NOMO-1 treated with dmso at 0.1 percent for 144 hours (cell line): ENCODE data around the gene TFCP2.
"Not testable (repeated sequence)": the region's sequence is repeated elsewhere in the genome, so short reads cannot be mapped to it uniquely, and the experiment has no call there.

Experiments used
- DNase-seq: peaks from one replicate; lab custom pipeline; 2025; ENCODE audit not compliant: unreplicated experiment; lab: John Stamatoyannopoulos, UW

The TFCP2 gene

DNA sequence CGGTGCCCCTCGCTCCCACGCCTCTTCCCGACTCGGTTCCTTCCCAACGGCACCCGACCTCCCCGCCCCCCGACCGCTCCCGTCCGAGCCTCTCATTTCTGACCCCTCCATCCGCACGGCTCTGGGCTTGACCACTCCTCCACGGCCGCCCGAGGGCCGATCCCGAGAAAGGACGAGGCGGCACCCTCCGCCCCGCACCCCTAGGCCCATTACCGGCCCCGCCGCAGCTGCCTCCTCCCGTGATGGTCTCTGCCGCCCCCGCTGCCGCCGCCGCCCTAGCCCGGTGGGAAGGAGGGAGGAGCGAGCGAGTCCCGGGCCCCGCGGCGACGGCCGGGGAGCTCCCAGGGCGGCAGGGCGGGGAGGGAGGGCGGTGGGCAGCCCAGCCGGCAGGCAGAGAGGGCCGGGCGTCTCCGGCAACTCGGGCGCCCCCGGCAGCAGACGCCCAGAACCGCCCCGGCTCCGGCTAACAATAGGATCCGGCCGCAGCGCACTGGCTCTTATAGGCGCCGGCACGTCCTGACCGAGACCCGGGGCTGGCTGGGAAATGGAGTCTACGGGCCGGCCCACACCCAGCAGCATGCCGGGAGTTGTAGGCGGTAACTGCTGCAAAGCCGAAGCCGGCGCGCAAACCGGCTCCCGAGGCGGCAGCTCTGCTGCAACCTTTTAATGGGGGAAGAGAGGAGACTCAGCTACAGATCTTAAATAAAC lies 89.7 kb downstream of the TFCP2 start, which contains the start of gene CSRNP2:
TSS of gene CSRNP2 (minus strand) at position 471 of the 708 bp plus-strand sequence. CDS start 7,035 bp downstream, outside the sequence.
- DNase-seq, result peak; percentile 96

DNA sequence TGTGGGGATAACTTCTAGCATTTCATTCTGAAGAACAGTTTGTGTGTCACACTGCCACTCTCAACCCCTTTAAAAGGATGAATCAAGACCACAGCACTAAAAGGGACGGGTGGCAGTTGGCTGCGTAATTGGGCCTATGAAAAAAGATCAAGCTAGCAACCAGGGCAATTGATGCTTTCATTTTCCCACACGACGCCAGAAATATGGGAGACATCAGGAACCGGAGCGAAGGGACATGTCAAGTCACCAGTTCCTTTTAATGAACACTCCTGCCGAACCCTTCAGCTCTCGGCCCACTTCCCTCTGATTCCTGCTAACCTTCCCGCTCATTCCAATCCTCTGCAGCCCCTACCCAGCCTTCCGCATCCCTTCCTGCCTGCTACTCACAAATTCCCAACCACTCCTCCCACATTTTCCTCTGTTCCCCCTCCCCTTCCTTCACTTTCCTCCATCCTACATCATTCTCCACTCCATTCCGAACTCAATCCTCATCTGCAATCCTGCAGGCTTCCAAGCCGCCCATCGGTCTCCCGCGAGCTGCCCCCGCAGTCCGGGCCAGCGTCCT lies 90.3 kb downstream of the TFCP2 start:
- DNase-seq, result no peak

DNA sequence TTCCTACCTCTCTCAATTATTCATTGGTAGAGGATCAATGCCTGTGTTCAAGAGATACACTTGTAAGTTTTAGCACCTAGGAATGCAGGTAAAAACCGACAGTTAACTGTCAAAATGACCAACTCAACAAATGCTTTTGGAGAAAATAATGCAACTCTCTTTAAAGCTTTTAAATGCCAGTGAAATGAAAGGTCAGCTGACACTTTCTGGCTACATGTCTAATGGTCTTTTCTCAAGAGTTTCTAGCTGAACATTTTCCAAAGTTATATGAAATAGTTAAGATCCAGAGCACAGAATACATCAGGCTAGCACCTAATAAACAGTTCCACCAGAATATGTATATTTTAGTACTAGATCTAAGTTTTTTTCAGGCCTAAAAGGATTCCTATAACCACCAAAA lies 91.5 kb downstream of the TFCP2 start:
- no peak for DNase-seq

DNA sequence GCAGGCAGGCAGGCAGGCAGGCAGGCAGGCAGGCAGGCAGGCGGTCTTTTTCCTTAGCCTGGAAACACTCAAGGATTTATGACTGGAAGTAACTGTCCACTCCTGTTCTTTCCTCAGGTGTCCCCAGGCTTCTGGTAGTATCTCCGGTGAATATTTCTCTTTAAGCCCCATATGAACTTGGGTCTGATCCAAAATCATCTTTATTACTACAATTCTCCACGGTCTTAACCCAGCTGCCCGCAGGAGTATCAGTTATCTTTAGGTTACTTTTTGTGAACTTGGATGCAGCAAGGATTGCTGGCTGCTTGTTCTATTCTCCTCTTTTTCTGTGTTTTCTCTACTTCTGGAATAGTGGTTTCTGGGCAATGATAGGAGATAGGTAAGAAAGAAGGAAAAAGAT lies 92.8 kb downstream of the TFCP2 start:
- no peak for DNase-seq

DNA sequence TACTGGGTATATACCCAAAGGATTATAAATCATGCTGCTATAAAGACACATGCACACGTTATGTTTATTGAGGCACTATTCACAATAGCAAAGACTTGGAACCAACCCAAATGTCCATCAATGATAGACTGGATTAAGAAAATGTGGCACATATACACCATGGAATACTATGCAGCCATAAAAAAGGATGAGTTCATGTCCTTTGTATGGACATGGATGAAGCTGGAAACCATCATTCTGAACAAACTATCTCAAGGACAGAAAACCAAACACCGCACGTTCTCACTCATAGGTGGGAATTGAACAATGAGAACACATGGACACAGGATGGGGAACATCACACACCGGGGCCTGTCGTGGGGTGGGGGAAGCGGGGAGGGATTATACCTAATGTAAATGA lies 94.1 kb downstream of the TFCP2 start:
- DNase-seq, result not testable (repeated sequence)

DNA sequence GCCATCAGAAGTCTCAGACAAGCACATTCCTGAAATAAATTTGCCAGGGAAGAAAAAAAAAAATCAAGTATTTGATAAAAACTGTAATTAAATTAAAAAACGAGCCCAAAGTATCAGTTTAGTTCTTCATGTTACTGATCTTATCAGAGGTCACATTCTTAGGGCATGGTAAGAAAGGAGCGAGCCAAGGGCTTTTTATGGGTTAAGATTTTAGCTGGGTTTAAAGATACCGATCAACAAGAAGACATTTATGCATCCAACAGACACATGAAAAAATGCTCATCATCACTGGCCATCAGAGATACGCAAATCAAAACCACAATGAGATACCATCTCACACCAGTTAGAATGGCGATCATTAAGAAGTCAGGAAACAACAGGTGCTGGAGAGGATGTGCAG lies 94.6 kb downstream of the TFCP2 start:
- DNase-seq, result not testable (repeated sequence)

GRCh38 chr12:51077930-51078329 lies 95.0 kb downstream of the TFCP2 start:
- DNase-seq, result no peak

- no peak for DNase-seq
These were observed 96.6 kb downstream of the TFCP2 start for GRCh38 chr12:51076236-51076930.

DNA sequence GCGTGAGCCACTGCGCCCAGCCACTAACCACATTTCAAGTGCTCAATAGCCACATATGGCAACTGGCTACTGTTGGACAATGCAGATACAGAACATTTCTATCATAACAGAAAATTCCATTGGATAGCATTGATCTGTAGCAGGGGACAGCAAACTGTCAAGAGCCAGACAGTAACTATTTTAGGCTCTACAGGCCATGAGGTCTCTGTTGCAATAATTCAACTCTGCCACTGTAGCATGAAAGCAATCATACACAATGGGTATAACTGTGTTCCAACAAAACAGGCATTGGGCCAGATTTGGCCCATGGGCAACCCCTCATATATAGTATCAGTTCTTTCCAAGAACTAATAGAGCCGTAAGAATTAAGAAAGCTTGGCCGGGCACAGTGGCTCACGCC lies 97.5 kb downstream of the TFCP2 start:
- DNase-seq, result no peak

GRCh38 chr12:51071663-51072062 lies 101.3 kb downstream of the TFCP2 start:
- no peak for DNase-seq

GRCh38 chr12:51070004-51070403 lies 102.9 kb downstream of the TFCP2 start:
- no peak for DNase-seq

- no peak for DNase-seq
These were observed 105.2 kb downstream of the TFCP2 start for GRCh38 chr12:51067771-51068170.

GRCh38 chr12:51067229-51067628 lies 105.7 kb downstream of the TFCP2 start:
- no peak for DNase-seq

DNA sequence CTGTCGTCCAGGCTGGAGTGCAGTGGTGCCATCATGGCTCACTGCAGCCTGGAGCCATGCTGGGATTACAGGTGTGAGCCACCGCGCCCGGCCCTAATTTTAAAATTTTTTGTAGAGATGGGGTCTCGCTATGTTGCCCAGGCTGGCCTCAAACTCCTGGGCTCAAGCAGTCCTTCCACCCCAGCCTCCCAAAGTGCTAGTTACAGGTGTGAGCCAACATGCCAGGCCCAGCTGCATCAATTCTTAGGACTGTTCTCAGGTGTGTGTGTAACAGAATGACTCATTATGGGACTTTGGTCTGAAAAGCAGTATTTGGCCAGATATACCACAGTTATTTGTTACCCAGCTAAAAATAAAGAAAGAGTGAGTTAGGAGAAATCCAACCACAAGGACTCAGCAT lies 107.4 kb downstream of the TFCP2 start:
- no peak for DNase-seq

DNA sequence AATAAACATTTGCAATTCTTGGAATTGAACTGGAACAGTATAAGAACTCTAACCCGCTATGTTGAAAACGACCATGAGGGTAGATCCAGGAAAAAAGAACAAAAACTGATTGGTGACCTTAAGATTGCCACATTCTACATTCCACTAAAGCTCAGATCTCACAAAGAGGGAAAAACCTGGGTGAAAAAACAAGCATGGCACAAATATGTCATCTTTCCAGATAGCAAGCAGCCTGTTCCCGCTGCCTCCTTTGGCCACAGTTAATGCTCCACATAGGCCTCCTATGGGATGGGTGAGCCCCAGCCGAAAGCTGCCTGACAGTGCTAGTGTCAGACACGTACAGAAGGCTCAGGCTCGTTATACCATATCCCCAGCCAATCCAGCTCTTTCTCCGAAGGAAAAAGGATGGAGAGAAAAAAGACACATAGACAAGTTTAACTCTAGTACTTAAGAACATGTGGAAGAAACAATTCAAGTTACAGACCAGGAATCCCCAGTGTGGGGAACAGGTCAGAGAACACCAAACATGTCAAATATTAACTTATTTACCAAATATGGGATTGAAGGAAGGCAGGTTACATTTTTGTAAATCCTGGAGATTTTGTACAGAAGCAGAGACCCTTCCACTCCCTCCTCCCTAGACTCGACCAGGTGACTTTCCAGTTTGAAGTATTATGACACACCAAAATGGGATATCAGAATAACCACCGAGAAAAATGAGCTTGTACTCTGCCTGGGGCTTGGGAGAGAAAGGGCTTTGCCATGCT lies 110.1 kb downstream of the TFCP2 start:
- no peak for DNase-seq

GRCh38 chr12:51059086-51059485 lies 113.8 kb downstream of the TFCP2 start:
- no peak for DNase-seq

DNA sequence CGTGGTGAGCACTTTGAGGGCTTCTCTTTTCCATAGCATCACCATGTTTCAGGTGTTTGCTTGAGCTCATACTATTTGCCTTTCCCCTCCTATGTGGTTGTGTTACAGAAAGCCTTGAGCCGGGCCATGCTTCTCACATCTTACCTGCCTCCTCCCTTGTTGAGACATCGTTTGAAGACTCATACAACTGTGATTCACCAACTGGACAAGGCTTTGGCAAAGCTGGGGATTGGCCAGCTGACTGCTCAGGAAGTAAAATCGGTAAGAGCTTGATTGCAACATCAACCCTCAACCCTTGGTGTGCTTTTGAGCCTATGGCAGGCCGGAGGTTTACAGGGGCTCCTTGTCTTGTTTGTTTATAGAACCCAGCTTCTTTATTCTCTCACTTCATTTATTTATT lies 116.7 kb downstream of the TFCP2 start:
- peak; percentile 75 for DNase-seq

GRCh38 chr12:51055060-51055459 lies 117.9 kb downstream of the TFCP2 start:
- DNase-seq, result no peak

GRCh38 chr12:51051787-51052186 lies 121.1 kb downstream of the TFCP2 start:
- no peak for DNase-seq

- DNase-seq, result no peak
These were observed 123.4 kb downstream of the TFCP2 start for GRCh38 chr12:51049525-51049924.

GRCh38 chr12:51048661-51049251 lies 124.2 kb downstream of the TFCP2 start:
- no peak for DNase-seq
